ENCODE results near the gene PLA2G2D.

Gene PLA2G2D

GRCh38 chr1:20083178-20083944 lies 36.0 kb downstream of the PLA2G2D start:
- no peak for DNase-seq

GRCh38 chr1:20082772-20083171 lies 36.6 kb downstream of the PLA2G2D start:
- DNase-seq: no peak

- no peak for DNase-seq
These were observed 38.0 kb downstream of the PLA2G2D start for GRCh38 chr1:20081353-20081810.

- DNase-seq: no peak
These were observed 38.6 kb downstream of the PLA2G2D start for GRCh38 chr1:20080441-20081352.

GRCh38 chr1:20079661-20080305 lies 39.6 kb downstream of the PLA2G2D start:
- no peak for DNase-seq

- no peak for DNase-seq
These were observed 40.6 kb downstream of the PLA2G2D start for GRCh38 chr1:20078711-20079110.

GRCh38 chr1:20078171-20078651 lies 41.1 kb downstream of the PLA2G2D start:
- no peak for DNase-seq

- DNase-seq: no peak
These were observed 42.5 kb downstream of the PLA2G2D start for GRCh38 chr1:20076710-20077461.

GRCh38 chr1:20076223-20076622 lies 43.1 kb downstream of the PLA2G2D start:
- no peak for DNase-seq

GRCh38 chr1:20075345-20075744 lies 44.0 kb downstream of the PLA2G2D start:
- DNase-seq: no peak

GRCh38 chr1:20074725-20075171 lies 44.6 kb downstream of the PLA2G2D start:
- no peak for DNase-seq

- no peak for DNase-seq
These were observed 45.1 kb downstream of the PLA2G2D start for GRCh38 chr1:20074055-20074724.

- DNase-seq: no peak
These were observed 46.1 kb downstream of the PLA2G2D start for GRCh38 chr1:20073256-20073655.

- DNase-seq: no peak
These were observed 46.6 kb downstream of the PLA2G2D start for GRCh38 chr1:20072771-20073170.

- no peak for DNase-seq
These were observed 47.9 kb downstream of the PLA2G2D start for GRCh38 chr1:20071416-20071815.

- DNase-seq: no peak
These were observed 49.0 kb downstream of the PLA2G2D start for GRCh38 chr1:20070357-20070756.

- DNase-seq: peak; percentile 81
These were observed 49.5 kb downstream of the PLA2G2D start, which contains the start of gene PLA2G5 for GRCh38 chr1:20069874-20070273. Gene PLA2G5, plus strand, starts transcription at chr1:20070194. Its CDS starts 14,637 bp downstream, at chr1:20084831.

GRCh38 chr1:20068722-20069121 lies 50.6 kb downstream of the PLA2G2D start:
- no peak for DNase-seq

GRCh38 chr1:20063861-20064292 lies 55.5 kb downstream of the PLA2G2D start:
- no peak for DNase-seq
